Stimulated activated CD4-positive, alpha-beta T cell treated with anti-CD3 and anti-CD28 coated beads, Interleukin-2, amount 100 ng/mL, for 4 hours (primary cell): ENCODE results near the gene DUSP15.
"Not testable (repeated sequence)": the region's sequence is repeated elsewhere in the genome, so short reads cannot be mapped to it uniquely, and the experiment has no call there.

Experiments used
- DNase-seq: peaks from one replicate; pipeline ENCODE4 v3.0.0-alpha.2; 2020; ENCODE audit warnings: low read depth

The DUSP15 gene

DNA sequence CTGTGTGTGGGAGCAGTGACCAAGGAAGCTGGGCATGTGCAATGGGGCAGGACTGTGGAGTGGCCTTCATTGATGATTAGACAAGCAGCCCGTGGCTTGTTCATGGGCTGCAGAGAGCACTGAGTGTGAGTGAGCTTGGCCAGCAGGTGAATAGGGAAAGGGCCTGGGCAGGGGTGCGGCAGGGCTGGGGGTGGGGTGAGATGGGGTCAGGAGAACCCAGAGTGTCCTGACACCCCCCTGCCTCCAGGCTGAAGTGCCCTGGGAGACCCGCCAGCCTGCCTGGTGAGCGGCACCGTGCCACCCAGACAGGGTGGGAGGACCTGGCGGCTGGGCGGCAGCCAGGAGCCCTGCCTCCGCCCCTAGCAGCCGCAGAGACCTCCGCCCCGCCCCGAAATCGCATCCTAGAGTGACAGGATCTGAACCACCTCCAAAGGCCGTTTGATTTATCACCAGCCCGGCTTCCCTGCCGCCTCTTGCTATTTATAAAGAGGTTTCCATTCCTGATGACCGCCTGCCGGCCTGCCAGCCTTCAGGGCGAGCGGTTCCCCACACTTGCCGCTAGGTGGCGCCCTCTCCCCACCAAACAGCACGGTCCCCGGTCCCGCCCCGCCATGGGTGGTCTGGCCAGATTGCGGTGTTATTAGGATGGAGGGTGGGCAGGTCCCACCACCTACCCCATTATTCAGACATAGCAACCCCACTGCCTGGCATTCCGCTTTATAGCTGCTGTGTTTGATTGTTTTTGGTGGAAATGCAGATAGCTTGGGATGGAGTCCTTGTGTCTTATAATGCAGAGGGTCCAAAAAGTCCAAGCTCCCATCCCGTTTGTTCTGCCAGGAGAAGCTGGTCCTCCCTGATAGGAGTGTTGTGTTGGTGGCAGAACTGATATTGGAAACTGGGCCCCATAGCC lies 47.7 kb downstream of the DUSP15 start:
- DNase-seq = peak; percentile 52

DNA sequence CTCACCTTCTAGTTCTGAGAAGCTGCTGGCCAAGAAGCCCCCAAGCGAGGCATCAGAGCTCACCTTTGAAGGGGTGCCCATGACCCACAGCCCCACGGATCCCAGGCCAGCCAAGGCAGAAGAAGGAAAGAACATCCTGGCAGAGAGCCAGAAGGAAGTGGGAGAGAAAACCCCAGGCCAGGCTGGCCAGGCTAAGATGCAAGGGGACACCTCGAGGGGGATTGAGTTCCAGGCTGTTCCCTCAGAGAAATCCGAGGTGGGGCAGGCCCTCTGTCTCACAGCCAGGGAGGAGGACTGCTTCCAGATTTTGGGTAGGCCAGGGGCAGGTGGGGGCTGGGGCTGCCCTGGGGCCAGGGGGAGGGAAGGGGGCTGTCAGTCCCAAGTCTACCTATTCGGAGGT lies 48.9 kb downstream of the DUSP15 start:
- no peak for DNase-seq

DNA sequence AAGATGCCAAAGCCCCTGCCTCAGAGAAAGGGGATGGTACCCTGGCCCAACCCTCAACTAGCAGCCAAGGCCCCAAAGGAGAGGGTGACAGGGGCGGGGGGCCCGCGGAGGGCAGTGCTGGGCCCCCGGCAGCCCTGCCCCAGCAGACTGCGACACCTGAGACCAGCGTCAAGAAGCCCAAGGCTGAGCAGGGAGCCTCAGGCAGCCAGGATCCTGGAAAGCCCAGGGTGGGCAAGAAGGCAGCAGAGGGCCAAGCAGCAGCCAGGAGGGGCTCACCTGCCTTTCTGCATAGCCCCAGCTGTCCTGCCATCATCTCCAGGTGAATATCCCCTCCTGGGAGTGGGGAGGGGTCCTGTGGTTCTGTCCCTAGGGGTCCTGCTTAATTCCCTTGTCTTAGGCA lies 50.1 kb downstream of the DUSP15 start:
- DNase-seq = no peak

DNA sequence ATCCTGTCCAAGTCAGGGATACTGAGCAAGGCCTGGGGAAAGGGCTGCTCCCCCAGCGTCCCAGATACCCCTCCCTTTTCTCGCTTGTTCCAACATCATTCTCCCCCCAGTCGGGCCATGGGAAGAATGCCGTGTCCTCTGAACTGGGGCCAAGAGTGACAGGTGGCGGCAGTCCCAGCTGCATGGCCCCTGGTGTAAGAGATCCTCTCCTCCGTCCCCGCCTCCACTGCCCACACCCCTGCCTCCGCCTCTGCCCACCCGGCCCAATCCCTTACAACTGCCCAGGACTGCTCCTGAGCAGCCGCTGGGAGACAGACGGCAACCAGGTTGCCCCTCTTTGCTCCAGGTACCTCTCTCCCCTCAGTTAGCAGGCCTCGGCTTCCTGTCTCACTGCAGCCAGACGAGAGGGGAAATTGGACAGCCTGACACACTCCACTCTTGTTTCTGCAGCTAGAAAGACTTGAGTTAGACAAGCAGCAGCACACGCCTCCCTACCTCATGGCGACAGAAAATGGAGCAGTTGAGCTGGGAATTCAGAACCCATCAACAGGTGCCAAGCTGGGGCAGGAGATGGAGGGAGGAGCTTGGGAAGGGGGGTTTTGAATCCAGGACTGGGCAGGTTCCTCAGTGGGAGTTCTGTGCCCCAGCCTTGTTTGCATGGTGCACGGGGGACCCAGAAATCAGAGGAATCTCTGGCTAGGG lies 51.1 kb downstream of the DUSP15 start, which contains the start of gene MYLK2:
Gene MYLK2, plus strand, starts transcription at position 274 of the 702 bp plus-strand sequence. Its CDS starts 225 bp downstream, at position 499.
- no peak for DNase-seq

DNA sequence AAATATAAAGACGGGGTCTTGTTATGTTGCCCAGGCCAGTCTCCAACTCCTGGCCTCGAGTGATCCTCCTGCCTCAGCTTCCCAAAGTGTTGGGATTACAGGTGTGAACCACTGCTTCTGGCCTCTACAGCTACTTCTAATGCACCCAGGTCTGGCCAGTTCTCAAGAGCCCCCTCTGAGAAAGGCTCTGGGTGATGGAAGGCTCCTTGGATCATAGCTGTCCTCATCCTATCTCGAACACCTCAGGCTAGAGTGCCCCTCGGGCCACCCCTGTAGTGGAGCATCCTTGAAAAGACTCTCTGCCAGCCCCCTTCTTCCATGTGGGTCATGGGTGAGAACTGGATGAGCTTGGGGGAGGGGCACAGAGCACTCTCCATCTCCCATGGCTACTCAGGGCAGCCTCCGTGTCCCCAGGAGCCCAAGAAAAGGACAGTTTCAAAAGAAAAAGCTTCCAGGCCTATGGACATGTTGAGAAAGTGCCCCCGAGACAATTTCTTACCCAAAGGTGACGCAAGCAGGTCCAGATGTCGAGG lies 51.9 kb downstream of the DUSP15 start:
- DNase-seq = no peak

DNA sequence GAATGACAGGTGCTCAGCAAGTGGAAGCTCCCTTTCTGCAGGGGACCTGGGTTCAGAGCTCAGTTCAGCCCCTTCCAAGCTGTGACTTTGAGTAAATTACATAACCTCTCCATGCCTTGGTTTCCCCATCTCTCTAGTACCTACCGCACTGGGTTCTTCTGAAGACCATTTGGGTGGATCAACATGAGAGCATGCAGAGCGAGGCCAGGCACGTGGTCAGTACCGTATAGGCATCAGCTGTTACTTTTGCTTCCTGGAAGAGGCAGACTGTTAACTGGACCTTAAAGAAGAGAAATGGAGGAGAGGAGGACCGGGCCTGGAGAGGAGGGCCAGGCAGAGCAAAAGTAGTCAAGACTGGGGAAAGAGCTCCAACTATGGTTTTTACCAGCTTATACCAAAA lies 52.9 kb downstream of the DUSP15 start:
- no peak for DNase-seq

DNA sequence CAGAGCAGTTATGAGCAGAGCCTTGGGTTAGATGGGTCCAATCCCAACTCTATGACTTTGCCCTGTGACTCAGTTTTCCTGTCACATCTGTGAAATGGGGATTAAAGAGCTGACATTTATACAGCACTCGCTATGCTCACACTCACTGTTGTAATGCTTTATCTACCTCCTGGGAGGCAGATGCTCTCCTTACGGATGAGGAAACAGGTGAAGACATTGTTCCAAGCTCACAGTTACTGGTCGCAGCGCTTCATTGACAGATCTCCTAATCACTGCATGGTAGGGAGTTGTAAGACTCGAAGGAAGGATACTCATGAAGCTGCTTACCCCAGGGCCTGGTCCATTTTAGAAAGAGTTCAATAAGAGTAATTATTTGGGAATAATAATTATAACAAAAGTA lies 54.1 kb downstream of the DUSP15 start:
- no peak for DNase-seq

DNA sequence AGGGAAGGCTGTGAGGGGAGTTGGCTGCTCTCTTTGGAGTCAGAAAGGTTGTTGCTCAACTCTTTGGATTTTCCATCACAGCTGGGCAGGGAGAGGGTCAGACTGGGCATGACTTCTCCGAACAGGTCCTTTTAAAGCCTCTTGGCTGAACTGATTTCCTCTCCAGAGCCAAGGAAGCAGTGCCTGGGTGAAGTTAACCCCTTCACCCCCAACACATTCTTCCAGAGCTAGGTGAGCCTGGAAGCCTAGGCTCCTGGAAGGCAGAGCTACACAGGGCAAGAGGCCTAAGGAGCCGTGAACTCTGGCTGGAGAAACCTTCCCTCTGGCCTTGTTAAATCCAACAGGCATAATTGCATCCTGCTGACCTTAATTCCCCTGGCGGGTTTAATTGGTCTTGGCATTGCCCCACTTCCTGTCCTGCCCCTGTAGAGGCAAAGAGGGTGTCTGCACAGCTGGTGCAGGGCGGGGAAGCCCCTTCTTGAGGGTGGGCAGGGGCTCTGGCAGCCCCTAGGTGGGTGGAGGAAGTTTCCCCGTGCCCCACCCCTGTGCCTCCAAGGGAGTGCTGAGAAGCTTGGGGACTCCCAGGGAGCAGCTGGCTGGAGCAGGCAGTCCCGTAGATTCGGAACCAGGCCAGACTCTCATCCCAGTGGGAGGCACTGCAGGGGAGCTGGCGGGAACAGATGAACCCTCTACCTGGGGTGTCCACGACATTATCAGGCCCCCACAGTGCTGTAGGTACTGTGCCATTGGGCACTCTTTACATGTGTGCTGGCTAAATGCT lies 54.7 kb downstream of the DUSP15 start:
- no peak for DNase-seq

DNA sequence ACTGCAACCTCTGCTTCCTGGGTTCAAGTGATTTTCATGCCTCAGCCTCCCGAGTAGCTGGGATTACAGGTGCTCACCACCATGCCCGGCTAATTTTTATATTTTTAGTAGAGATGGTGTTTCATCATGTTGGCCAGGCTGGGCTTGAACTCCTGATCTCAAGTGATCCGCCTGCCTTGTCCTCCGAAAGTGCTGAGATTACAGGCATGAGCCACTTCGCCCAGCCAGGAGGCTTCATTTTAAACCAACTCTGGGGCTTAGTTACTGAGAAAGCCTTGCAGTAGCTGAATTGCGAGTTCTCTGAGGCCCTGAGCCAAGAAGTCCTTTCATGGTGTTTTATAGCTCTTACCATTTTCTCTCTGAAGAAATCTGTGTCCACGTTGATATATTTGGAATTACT lies 56.2 kb downstream of the DUSP15 start:
- DNase-seq = not testable (repeated sequence)

DNA sequence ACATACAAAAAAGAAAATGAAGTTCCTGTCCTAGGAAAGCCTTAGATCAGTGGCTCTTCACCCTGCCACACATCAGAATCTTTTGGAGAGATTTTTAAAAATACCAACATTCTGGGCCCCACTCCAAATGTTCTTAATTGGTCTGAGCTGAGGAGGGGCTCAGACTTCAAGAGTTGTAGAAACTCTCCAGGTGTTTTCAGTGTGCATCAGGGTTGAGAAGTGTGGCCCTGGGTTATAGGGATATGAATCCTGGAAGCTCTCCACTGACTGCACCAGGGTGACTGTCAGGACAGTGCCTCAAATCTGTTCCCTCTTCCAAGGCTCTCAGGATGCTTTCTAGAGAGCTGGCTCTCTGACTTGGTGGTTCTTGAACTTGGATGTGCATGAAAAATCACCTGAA lies 56.7 kb downstream of the DUSP15 start:
- DNase-seq = no peak

DNA sequence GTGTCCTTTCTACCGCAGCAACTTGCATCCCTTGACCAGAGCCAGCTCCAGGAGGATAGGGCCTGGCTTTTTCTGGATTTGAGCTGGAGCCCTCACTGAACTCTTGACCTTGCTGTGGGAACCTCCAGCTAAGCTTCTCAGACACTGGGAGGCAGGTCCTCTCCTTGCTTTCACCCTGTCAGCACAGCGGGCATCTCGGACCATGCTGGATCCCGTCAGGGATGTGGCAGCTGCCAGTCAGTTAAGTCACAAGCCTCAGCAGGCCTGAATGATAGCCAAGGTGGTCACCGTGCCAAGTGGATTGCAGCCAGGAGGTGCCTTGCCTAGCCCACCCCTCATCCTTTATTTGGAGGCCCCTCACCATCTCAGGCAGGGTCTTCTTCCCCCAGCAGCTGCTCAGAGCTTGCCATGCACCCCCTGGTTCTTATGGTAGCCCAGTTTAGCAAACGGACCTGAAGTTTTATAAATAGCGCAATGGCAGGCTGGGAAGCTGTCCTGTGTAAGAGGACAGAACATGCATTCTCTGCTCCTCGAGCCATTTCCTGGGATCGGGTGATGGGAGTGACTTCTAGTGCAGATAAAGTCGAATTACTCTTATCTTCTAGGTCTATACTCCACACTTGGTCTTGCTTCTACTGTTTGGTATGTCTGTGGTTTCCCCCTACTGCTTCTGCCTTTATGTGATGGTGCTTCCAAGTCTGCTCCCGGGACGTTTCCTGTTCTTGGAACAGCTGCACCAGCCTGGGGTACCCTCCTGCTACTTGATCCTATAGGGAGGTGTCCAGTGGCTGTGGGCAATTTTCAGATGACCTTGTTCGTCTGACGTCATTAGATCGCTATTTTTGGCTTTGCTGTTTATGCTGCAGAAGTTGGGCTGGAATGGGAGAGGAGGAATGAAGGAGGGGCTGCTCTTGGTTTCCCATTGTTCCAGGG lies 58.3 kb downstream of the DUSP15 start:
- DNase-seq = no peak

DNA sequence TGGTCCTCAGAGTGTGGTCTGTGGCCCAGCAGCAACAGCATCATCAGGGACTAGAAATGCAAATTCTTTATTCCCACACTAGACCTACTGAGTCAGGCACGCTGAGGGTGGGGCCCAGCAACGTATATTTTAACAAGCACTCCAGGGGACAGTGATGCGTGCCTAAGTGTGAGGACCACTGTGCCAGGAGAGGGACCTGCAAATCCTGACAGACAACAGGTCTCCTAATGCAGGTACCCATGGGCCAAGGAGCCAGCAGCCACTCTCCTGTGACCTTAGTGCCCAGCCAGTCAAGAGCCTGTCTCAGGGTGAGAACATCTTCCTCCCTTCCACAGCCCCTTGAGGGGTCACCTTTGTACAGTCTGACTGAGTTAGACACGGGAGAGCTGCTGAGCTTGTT lies 59.1 kb downstream of the DUSP15 start:
- no peak for DNase-seq
